Ishikawa (cell line): ENCODE results near the gene RPS4Y1.

Source experiments
- EP300 ChIP-seq: IDR thresholded peaks from 2 replicates; pipeline ENCODE4 v1.6.1; 2012; ENCODE audit warnings: borderline replicate concordance
- RAD21 ChIP-seq: IDR thresholded peaks from 2 replicates; pipeline ENCODE4 v1.6.1; 2012; ENCODE audit warnings: low read depth

DNA sequence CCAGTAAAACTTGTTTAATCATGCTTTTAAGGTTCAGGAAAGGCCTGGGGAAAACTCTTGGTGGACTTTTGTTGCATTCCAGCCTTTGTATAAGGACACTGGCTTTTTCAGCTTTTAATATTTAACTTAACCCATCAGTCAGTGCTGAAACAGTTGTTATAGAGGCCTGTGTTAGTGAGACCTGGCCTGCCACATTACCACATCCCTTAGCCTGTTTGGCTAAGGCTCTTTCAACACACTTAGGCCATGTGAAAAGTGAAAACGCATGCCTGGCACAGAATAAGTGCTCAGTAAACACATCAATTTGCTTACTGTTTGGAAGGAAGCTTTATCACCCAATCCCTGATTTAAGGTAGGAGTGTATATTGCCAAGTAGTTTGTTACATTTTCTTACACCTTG lies 3.5 kb upstream of the RPS4Y1 start:
- TF ChIP-seq EP300: no peak
- no peak for TF ChIP-seq RAD21
